ENCODE measurements around the gene CFAP100.

Gene CFAP100

DNA sequence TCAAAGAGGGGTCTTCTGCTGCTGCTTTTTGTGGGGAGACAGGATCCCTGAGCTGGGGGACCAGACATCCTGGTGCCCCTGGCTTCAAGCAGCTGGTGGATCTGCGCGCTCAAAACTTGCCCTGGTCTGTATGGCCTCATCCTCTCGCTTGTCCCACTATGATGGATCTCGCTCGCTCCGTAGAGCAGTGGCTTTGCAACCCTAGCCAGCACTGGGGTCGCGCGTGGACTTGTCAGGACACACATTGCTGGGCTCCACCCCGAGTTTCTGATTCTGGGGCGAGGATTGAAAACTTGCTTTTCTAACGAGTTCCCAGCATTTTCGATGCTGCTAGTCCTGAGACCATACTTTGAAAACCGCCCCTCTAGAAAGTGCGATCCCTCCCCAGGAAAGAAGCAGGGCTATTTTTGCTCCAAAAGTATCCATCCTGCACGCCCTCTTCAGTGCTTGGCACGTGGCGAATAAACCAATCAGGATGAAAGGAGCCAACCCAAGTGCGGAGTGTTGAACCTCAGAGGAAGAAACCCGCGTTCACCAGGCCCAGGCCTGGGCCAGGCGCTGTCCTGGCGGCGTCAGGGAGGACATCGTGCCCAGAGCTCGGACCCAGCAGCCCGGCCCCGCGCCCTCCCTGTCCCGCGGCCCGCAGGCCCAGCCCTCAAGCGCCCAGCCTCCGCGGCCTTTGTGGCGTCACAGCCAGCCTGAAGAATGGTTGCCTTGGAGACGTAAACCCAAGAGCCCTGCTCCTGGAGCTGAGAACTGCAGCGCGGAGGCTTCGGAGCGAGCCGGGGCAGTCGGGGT lies at the start of gene CFAP100:
TSS of gene CFAP100 (plus strand) at position 731 of the 798 bp plus-strand sequence. CDS start 1,092 bp downstream, outside the sequence.
- TF ChIP-seq ZNF274 (IDR thresholded peaks at IDR 0.05; ENCODE audit: low read depth, low read length): no peak
- H3K4me3 ChIP-seq (ENCODE audit: low read length): no peak within 1 kb of the TSS

DNA sequence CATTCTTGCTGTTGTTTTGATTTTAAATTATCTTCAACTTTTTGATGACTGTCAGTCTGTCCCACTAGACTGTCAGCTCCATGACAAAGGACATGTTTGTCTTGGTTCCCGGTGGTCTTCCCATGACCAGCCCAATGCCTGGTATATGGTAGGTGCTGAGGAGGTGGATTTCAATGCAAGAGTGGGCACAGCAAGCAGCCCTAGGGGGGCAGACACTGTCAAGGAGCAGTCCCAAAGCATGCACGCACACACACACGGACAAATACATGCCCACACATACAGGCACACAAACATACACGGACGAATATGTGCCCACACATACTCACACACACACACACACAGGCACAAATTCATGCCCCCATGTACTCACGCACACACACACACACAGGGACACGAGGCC lies 49.5 kb upstream of the CFAP100 start:
- H3K4me3 ChIP-seq (ENCODE audit: low read length): no peak overlapping the region

DNA sequence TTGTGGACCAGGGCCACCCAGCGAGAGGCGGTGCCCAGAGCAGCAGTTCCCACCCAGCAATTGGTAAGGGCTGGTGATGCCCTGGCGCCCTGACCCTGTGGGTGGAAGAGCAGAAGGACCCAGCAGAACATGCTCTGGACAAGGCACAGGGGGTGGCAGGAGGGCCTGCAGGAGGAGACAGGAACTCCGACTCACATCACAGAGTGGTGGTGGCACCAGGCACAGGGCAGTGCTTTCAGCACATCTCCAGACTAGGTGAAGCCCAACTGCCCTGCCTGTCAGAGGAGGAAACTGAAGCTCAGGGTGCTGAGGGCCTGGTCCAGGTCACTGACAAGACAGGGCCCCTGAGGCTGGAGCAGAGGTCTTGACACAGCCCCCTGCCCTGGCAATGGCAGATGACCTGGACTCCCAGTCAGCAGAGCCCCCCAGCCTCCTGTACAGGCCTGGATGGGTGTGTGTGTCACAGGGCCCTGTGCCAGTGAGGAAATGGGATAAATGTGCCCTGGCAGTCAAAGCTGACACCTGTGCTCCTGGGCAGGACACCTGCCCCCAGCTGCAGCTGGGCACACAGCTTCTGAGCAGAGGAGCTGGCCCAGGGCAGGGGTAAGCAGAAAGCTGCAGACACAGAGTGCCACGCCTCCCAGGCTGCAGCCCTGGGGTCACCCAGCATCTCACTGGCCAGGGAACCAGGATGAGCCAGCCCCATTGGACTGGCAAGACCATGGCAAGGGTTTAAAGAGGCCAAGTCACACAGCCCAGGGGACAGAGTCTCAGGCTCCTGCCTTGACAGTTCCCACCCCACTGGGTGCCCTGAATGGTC lies 48.9 kb upstream of the CFAP100 start:
- TF ChIP-seq ZNF274 (IDR thresholded peaks at IDR 0.05; ENCODE audit: low read depth, low read length): no peak
- no peak overlapping the region for H3K4me3 ChIP-seq (ENCODE audit: low read length)

More for the DNA sequence above, 49.5 kb upstream of the CFAP100 start:
- TF ChIP-seq ZNF274 (IDR thresholded peaks at IDR 0.05; ENCODE audit: low read depth, low read length): no peak

DNA sequence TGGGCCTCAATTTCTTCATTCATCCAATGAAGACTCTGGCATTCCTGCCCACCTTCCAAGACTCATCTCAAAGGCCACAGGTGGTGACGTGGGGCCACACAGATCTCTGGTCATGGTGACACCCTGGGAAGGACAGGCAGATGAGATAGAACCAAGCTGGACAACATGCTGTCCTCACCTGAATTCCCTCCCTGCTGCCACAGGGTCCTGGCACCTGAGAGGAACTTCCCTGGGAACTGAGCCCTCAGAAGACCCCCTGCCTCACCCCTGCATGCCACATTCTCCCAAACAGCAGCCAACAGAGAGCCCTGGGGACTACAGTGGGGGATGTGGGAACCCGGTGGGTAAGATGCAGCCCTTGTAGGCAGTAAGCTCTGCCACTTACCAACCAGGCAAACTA lies 48.2 kb upstream of the CFAP100 start:
- H3K4me3 ChIP-seq (ENCODE audit: low read length): no peak overlapping the region

DNA sequence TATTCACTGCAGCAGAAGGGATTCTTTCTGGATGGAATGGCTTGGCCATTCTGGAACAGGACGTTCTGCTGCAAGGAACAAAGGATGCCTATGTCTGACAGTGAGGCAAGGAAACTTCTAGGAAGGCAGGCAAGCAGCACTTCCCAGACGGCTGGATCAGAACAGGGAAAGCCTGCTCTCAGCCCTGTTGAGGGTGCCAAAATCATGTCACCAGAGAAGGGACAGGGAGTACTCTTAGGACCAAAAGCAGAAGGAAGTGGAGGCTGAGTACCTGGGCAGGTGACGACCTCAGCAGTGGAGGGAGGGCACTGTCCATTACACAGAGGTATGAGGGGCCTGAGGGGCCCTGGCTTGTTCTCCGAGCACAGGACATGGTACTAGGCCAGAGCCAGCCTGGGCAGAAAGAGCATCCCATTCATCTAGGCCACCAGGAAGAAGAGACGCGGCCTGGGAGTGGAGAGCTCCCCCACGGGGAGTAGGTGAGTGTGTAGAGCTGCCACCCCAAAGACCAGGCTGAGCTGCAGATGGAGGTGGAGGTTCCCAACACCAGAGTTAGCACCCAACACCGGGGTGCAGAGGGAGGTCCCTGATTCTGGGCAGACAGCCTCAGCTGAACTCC lies 47.1 kb upstream of the CFAP100 start:
- no peak for TF ChIP-seq ZNF274 (IDR thresholded peaks at IDR 0.05; ENCODE audit: low read depth, low read length)

More for the DNA sequence above, 48.2 kb upstream of the CFAP100 start:
- TF ChIP-seq ZNF274 (IDR thresholded peaks at IDR 0.05; ENCODE audit: low read depth, low read length): no peak

DNA sequence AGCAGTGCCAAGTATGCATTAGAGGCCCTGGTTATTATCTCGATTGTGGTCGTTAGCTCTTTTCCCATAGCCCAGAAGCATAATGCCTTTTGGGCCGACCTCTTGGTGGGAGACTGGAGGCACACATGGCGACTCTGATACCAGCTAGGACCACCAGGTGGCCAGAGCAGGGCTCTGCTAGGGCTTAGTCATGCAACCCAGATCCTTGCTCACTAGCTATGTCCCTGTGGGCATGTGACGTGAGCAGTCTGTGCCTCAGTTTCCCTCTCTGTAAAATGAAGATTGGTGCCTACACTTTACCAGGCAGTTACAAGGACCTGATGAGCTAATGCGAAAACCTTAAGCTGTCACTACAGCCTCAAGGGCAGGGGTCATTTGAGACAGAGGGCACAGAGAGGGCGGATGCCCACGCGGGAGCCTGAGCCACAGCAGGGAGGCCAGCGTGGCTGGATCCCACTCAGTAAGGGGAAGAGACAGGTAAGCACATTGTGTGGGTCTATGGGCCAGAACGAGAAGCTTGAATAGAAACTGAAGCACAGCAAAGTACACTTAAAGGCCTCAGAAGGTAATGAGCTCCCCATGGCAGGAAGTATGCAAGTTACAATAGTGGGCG lies 46.3 kb upstream of the CFAP100 start:
- TF ChIP-seq ZNF274 (IDR thresholded peaks at IDR 0.05; ENCODE audit: low read depth, low read length): no peak
- H3K4me3 ChIP-seq (ENCODE audit: low read length): no peak overlapping the region

More for the DNA sequence above, 47.1 kb upstream of the CFAP100 start:
- no peak overlapping the region for H3K4me3 ChIP-seq (ENCODE audit: low read length)

DNA sequence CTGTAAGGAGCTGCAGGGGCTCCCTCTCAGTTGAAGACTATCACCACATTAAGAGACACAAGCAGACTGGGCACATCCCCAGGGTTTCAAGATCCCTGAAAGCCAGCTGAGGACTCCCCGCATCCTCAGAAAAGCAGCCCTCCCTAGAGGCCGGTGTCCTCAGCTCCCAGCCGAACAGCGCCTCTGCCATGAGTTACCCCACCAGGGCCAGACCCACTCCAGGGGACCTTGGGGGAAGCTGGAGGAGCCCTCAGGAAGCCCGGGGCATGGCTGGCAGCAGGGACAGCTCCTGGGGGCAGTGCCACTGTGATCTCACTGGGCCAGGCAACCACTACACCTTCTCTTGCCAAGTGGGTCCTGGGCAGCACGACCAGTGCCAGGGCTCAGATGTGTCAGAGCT lies 45.6 kb upstream of the CFAP100 start:
- H3K4me3 ChIP-seq (ENCODE audit: low read length): no peak overlapping the region
- TF ChIP-seq ZNF274 (IDR thresholded peaks at IDR 0.05; ENCODE audit: low read depth, low read length): no peak

DNA sequence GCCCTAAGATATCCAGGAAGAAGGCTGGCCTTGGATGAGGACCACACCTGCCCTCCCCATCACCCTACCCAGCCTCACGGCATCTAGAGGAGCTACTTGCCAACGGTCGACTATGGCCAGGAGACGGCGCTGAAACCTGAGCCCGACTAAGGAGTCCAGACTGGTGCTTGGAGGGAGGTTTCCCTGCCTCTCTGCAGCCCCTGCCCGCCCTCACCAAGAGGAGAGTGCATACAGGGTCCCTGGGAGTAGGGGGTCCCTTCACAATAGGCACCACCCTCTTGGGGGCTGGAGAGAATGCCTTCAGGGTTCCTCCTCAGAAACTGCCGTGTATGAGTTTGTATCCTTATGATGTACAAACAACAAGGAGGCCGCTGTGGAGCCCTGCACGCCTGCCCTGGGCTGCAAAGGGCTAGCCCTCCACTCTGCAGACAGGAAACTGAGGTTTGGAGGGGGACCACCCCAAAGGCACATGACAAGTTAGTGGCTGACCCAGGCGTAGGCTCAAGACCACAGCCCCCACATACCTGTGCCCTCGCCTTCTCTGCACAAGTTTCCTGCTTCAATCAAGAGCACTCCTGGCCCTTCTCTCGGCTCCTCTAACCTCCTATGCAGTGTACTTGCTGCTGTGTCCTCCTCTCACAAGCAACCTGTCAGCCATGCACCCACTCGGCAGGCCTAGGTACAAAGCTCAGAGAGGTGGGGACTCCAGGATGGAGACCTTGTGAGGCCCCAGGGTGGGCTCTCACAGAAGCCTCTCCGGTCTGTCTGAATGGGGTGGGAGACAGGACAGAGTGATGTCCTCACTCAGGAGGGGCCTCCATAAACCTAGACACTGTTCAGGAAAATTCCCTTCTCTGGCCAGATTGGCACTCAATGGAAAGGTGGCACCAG lies 44.9 kb upstream of the CFAP100 start:
- no peak for TF ChIP-seq ZNF274 (IDR thresholded peaks at IDR 0.05; ENCODE audit: low read depth, low read length)
- H3K4me3 ChIP-seq (ENCODE audit: low read length): no peak overlapping the region

DNA sequence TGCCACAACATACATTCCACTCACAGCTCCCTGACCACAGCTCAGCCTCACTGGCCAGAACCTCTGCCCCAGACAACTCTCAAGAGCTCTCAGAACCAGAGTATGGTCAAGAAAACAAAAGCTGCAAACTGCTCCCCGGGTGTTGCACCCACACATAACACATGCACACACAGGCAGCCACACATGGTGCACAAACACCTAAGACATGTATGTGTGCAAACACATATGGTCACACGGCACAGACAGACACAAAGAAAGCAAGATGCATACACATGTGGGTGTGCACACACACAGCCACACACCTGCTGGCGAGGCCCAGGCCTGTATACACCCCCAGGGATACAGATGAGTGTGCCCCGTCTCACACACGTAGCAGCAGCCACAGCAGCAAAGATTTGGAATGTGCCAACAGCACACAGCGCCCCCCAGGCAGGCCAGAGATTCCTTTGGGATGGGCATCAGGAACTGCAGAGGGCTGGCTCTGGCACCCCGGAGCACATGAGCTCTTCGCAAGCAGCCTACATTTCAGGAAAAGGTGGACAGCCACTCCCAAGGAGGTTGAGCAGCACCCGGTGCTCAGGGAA lies 44.1 kb upstream of the CFAP100 start:
- no peak for TF ChIP-seq ZNF274 (IDR thresholded peaks at IDR 0.05; ENCODE audit: low read depth, low read length)
- no peak overlapping the region for H3K4me3 ChIP-seq (ENCODE audit: low read length)

DNA sequence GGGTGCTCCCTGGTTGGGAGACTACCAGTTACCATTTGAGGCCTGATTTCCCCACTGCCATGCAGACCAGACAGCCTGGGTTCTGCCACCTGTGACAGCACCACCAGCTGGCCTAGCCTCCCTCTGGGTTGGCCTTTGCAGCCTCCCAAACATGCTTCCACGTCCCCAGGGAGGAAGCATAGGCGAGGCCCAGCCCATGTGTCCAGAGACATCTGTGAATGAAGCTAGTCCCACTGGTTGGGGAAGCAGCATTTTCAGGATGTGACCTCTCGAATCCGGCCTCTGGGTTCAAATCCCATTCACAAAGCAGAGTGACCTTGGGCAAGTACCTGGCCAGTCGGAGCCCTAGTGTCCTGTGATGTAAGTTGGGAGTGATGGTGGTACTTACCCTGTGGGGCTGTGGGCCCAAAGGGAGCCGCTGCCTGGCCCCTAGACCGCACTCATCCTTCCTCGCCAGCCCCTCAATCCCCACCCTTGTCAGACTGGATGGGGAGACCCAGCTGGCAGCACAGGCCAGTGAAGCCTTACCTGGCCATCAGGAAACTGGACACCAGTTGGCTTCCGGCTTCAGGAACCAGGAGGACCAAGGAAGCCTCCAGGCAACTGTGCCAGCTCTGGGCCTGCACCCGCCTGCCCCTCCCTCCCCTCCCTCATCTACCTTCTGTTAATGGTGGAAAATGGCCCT lies 43.5 kb upstream of the CFAP100 start:
- H3K4me3 ChIP-seq (ENCODE audit: low read length): no peak overlapping the region
- TF ChIP-seq ZNF274 (IDR thresholded peaks at IDR 0.05; ENCODE audit: low read depth, low read length): no peak

DNA sequence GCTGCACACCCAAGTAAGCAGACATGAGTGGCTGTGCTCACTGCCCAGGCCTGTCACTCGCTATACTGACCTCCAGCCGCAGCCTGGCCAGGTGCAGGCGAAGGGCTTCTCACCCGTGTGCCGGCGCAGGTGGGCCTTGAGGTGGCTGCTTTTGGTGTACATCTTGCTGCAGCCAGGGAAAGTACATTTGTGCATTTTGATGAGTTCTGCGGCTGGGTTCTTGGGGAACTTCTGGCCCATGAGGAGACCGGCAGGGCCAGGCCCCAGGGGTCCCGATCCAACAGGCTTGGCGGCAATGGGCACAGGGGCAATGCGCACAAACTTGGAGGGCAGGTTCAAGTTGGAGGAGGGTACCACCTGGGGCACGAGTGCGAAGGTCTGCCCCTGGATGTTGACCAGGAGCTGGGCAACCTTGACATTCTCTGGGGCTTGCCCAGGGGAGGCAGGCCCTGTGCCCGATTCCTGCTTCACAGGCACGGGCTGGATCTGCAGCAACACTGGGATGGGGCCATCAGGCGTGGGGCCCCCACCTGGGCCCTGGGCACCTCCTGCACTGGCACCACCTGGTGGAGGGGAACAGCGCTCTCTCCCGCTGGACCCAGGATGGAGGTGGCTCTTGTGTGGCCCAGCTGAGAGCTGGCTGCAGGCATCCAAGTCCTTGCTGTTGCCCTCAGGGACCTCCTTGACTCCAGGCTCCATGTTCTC lies 42.8 kb upstream of the CFAP100 start:
- TF ChIP-seq ZNF274 (IDR thresholded peaks at IDR 0.05; ENCODE audit: low read depth, low read length): no peak
- no peak overlapping the region for H3K4me3 ChIP-seq (ENCODE audit: low read length)
